GM12878 (cell line): ENCODE results near the gene COMMD1.

Experiments used
- BRCA1 ChIP-seq: IDR thresholded peaks from 2 replicates; pipeline ENCODE4 v1.6.1; 2011; ENCODE audit warnings: low read depth, low read length, improper control_type of control experiment
- ETV6 ChIP-seq, 2 experiments: fragments of 450-650 bp in 1 of 2; IDR thresholded peaks in 1 of 2; conservative IDR thresholded peaks in 1 of 2; 2 replicates each; pipeline ENCODE4 v1.6.1; 2014; ENCODE audit warnings: antibody characterized with exemption in 1 of 2, borderline replicate concordance in 1 of 2, low read depth in 1 of 2, mild to moderate bottlenecking in 1 of 2, moderate library complexity in 1 of 2
- FOXK2 ChIP-seq: fragments of 450-650 bp; IDR thresholded peaks from 2 replicates; pipeline ENCODE4 v1.6.1; 2017; ENCODE audit warnings: mild to moderate bottlenecking, moderate library complexity
- IKZF1 ChIP-seq: fragments of 450-650 bp; conservative IDR thresholded peaks from 2 replicates; pipeline ENCODE4 v1.6.1; 2017; ENCODE audit warnings: antibody characterized with exemption, mild to moderate bottlenecking
- MYB ChIP-seq: fragments of 150-350 bp; IDR thresholded peaks from 2 replicates; pipeline ENCODE4 v1.6.1; 2014; ENCODE audit warnings: mild to moderate bottlenecking, low read depth, low read length, borderline replicate concordance
- POLR2AphosphoS5 ChIP-seq: IDR thresholded peaks from 2 replicates; pipeline ENCODE4 v1.6.1; 2011; ENCODE audit warnings: mild to moderate bottlenecking, low read length, inconsistent platforms
- RAD21 ChIP-seq: IDR thresholded peaks from 2 replicates; pipeline ENCODE4 v1.6.1; 2011; ENCODE audit warnings: mild to moderate bottlenecking, low read depth, low read length, moderate library complexity; ENCODE audit not compliant: insufficient read depth
- RFX5 ChIP-seq: IDR thresholded peaks from 2 replicates; pipeline ENCODE4 v1.6.1; 2011; ENCODE audit warnings: low read depth, low read length, improper control_type of control experiment
- ZNF274 ChIP-seq: IDR thresholded peaks from one replicate; pipeline ENCODE4 v1.8.0; 2011; ENCODE audit not compliant: insufficient read length, insufficient read depth
- TF ChIP-seq, protein P1 (sequence below), 3 experiments: IDR thresholded peaks in 2 of 3; conservative IDR thresholded peaks in 1 of 3; 2 replicates each; pipeline ENCODE4 v1.5.1; 2011; ENCODE audit warnings: low read depth in 3 of 3, low read length in 3 of 3, mild to moderate bottlenecking in 3 of 3, control low read depth in 2 of 3, moderate library complexity in 2 of 3, inconsistent platforms in 1 of 3, mixed read lengths in 1 of 3; ENCODE audit not compliant: control insufficient read depth in 2 of 3, insufficient read depth in 1 of 3; ENCODE audit errors: extremely low read depth in 1 of 3
- TF ChIP-seq, protein P2 (sequence below): IDR thresholded peaks from 2 replicates; pipeline ENCODE4 v1.6.1; 2012; ENCODE audit warnings: low read length, inconsistent platforms
- TF ChIP-seq, protein P3 (sequence below): fragments of 150-350 bp; IDR thresholded peaks from 2 replicates; pipeline ENCODE4 v1.6.1; 2016; ENCODE audit warnings: low read depth, low read length

DNA sequence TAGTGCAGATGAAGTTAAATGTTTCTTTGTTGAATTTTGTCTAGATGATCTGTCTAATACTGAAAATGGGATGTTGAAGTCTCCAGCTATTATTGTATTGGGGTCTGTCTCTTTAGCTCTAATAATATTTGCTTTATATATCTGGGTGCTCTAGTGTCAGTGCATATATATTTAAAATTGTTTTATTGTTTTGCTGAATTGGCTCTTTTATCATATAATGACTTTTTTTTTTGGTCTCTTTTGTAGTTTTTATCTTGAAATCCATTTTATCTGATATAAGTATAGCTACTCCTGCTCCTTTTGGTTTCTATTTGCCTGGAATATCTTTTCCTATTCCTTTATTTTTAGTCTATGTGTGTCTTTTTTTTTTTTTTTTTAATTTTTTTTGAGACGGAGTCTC, 79.2 kb downstream of the COMMD1 start:
- no peak for TF ChIP-seq RFX5
- no peak for TF ChIP-seq ETV6 (conservative IDR thresholded peaks at IDR 0.05 in 1 of 2, IDR thresholded peaks at IDR 0.05 in 1 of 2; ENCODE audit: borderline replicate concordance in 1 of 2, low read depth in 1 of 2)
- no peak for TF ChIP-seq IKZF1
- no peak for TF ChIP-seq RAD21
- no peak for TF ChIP-seq BRCA1
- TF ChIP-seq, protein P1, sequence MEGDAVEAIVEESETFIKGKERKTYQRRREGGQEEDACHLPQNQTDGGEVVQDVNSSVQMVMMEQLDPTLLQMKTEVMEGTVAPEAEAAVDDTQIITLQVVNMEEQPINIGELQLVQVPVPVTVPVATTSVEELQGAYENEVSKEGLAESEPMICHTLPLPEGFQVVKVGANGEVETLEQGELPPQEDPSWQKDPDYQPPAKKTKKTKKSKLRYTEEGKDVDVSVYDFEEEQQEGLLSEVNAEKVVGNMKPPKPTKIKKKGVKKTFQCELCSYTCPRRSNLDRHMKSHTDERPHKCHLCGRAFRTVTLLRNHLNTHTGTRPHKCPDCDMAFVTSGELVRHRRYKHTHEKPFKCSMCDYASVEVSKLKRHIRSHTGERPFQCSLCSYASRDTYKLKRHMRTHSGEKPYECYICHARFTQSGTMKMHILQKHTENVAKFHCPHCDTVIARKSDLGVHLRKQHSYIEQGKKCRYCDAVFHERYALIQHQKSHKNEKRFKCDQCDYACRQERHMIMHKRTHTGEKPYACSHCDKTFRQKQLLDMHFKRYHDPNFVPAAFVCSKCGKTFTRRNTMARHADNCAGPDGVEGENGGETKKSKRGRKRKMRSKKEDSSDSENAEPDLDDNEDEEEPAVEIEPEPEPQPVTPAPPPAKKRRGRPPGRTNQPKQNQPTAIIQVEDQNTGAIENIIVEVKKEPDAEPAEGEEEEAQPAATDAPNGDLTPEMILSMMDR (IDR thresholded peaks at IDR 0.05 in 2 of 3, conservative IDR thresholded peaks at IDR 0.05 in 1 of 3; ENCODE audit: control insufficient read depth in 2 of 3, extremely low read depth in 1 of 3, insufficient read depth in 1 of 3, low read depth in 3 of 3, low read length in 3 of 3), result no peak
- TF ChIP-seq ZNF274, result no peak
- TF ChIP-seq MYB, result no peak
- TF ChIP-seq POLR2AphosphoS5, result no peak
- TF ChIP-seq, protein P2, sequence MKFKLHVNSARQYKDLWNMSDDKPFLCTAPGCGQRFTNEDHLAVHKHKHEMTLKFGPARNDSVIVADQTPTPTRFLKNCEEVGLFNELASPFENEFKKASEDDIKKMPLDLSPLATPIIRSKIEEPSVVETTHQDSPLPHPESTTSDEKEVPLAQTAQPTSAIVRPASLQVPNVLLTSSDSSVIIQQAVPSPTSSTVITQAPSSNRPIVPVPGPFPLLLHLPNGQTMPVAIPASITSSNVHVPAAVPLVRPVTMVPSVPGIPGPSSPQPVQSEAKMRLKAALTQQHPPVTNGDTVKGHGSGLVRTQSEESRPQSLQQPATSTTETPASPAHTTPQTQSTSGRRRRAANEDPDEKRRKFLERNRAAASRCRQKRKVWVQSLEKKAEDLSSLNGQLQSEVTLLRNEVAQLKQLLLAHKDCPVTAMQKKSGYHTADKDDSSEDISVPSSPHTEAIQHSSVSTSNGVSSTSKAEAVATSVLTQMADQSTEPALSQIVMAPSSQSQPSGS, result no peak
- TF ChIP-seq FOXK2, result no peak
- TF ChIP-seq, protein P3, sequence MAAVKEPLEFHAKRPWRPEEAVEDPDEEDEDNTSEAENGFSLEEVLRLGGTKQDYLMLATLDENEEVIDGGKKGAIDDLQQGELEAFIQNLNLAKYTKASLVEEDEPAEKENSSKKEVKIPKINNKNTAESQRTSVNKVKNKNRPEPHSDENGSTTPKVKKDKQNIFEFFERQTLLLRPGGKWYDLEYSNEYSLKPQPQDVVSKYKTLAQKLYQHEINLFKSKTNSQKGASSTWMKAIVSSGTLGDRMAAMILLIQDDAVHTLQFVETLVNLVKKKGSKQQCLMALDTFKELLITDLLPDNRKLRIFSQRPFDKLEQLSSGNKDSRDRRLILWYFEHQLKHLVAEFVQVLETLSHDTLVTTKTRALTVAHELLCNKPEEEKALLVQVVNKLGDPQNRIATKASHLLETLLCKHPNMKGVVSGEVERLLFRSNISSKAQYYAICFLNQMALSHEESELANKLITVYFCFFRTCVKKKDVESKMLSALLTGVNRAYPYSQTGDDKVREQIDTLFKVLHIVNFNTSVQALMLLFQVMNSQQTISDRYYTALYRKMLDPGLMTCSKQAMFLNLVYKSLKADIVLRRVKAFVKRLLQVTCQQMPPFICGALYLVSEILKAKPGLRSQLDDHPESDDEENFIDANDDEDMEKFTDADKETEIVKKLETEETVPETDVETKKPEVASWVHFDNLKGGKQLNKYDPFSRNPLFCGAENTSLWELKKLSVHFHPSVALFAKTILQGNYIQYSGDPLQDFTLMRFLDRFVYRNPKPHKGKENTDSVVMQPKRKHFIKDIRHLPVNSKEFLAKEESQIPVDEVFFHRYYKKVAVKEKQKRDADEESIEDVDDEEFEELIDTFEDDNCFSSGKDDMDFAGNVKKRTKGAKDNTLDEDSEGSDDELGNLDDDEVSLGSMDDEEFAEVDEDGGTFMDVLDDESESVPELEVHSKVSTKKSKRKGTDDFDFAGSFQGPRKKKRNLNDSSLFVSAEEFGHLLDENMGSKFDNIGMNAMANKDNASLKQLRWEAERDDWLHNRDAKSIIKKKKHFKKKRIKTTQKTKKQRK, result no peak
